Measurements from ENCODE around the gene CLDN34.

CLDN34 gene

DNA sequence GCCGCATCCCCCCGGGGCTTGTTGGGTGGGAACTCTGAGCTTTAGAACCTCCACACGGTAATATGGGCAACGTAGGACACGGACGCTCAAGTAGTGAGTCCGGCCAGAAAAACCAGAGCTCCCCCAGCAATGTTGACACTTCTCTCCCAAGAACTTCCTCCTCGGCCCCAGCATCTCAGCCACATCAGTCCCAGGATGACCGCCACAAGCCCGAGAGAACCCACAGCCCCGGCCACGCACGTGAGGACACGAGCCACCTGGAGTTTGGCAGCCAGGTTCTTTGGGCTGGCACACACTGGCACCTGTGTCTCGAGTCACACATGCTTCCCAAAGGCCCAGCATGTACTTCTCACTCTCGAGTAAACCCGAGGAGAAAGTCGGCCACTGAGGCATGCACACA lies 16.3 kb downstream of the CLDN34 start:
- DNase-seq = no peak

DNA sequence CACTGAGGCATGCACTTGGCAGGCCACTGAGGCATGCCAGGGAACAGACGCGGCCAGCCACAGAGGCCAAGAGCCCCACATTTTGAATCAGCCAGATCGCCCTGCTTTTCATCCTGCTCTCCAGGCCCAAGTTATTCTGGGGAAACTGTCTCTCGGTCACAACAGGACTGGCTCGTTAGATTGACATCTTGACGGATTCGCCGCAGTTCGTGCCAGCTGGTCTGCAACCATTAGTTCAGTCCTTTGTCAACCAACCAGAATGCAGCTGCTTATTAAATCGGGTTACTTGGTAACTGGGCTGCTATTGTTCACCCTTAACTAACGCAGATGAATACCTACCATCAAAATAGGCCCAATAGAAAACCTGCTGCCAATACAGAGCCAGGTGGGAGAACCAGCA lies 16.7 kb downstream of the CLDN34 start:
- DNase-seq = no peak

DNA sequence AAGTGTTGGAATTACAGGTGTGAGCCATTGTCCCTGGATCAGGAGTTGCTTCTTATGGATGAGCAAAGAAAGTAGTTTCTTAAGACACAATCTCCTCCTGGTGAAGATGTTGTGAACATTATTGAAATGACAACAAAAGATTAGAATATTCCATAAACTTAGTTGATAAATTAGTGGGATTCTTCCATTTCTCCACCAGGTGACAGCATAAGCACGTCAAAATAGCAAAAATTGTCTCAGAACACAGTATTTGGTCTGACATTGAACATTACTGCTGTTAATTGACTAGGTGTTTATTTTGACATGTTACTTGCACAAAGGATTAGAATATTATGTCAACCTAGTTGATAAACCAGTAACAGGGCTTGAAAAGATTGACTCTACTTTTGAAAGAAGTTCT lies 21.6 kb downstream of the CLDN34 start:
- DNase-seq = peak; percentile 33

DNA sequence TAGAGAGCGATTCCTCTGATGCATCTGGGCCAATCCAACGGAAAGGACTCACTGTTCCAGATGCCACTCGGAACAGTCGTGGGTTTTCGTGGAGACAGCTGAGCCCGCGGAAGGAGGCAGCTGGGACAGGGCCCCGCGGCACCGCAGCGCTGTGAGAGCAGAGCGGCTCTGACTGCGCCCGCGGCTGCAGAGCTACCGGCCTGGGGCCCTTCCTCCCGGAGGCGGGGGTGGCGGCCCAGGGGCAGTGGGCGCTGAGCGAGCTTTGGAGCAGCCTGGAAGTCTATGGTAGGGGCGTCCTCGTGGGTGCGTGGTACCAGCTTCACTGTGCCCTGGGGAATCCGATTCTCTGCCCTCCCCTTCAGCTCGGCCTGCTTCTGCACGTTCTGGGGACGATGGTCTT lies 24.9 kb downstream of the CLDN34 start:
- DNase-seq = no peak

DNA sequence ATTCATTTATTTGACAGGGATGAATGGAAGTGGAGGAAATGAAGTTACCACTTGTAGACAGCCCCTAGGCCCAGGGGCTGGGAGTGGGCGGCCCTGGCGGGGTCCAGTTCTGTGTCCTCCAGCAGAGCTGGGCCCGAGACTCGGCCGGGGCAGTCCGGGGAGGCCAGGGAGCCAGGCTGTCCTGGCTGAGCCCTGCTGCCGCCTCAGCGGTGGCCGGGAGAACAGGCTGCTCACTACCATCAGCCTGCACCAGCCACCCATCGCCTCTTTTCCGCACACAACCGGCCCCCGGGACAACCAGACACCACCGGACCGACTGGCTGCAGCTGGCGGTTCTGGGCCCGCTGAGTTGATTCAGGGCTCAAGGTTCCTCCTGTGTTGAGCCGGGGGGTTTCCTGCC lies 25.6 kb downstream of the CLDN34 start:
- no peak for DNase-seq

DNA sequence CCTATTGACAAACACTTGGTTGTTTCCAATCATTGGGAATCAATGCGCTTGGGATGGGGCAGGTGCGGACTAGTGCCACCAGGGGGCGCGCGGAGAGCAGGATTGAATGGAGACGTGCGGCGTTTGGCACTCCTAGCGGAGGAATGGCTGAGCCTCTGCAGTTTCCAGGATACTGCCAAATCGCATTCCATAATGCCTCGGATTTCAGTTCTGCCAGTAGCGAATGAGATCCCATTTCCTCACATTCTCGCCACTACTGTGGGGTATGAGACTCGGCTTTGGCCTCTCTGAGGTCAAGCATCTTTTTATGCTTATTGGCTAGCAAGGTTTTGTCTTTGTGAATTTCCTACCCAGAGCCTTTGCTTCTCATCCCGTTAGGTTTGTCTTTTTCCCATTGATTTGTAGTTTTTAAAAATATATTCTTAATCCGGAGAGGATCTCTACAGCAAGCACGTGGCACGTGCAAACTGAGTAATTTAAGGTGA lies 28.7 kb downstream of the CLDN34 start:
- DNase-seq = peak; percentile 85

DNA sequence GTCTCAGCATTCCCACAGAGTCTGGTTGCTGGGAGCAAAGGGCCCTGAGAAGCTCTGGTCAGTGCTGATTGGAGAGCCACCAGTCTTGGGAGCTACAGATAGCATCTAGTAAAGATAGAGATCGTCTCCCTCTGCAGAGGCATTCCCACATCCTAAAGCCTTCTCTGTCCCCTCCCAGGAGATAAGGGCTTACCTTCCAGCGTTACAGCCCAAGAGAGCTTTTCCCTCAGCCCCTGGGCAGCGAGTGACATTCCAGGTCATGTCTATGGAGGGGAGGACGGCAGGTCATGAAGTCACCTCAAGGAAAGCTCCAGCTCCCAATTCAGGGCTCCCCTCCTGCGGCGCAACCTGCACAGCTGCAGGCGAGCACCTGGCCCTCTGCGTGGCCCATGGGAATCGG lies 29.9 kb downstream of the CLDN34 start:
- no peak for DNase-seq

DNA sequence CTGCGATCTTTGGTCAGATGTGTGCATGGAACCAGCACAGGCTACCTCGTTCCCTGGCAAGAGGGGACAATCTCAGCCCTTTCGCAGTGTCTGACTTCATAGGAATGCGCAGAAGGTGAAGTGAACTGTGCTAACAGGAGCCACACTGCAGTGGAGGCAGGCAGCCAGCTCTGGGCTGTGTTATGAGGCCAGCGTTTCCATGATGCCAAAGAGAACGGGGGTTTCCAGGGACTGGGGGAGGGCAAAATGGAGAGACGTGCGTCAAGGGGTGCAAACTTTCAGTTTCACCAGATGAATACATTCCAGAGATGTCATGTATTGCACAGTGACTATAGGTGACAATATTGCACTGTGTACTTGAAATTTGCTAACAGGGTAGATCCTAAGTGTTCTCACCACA lies 30.4 kb downstream of the CLDN34 start:
- DNase-seq = no peak

DNA sequence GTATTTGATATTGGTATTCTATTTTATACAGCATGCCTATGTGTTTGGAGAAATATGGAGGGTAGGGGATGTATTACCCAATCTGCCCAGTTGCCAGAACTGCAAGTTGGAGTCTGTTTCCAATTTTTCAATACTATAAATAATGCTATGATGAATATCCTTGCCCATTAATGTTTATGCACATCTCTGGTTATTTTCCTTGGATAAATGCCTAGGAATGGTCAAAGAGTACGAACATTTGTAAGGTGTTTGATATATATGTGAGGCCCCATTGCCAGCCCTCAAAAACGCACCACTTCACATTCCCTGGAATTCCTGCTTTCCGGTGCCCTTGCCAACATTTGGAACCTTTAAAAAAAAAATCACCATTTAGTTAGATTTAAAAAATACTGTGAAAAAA lies 34.3 kb downstream of the CLDN34 start:
- no peak for DNase-seq

DNA sequence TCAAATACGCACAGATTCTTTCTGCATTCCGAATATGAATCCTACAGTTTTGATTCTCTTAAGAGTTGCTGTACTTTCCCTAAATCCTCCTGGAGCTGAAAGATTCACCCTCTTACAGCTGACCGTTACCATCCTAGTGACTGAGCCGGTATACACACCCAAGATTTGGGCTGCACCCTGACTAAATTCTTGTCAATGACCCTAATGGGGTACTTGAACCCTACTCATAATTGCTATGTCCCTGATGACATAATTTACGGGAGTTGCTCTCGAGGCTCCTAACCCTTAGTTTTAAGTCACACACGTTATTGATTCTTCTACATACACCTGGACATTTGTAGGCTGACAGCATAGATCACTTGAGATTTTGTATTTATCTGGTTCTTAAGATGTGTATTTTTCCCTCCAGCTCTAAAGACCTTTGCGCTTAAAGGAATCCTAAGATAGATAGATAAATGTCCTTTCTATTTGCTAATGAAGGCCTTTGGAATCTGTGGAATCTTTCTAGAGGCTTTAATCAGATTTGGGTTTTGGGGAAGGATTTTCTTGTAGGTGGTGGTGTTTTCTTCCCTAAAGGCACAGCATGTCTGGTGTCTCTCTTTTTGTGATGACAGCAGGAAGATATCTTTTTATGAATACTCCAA lies 37.8 kb downstream of the CLDN34 start:
- DNase-seq = no peak

DNA sequence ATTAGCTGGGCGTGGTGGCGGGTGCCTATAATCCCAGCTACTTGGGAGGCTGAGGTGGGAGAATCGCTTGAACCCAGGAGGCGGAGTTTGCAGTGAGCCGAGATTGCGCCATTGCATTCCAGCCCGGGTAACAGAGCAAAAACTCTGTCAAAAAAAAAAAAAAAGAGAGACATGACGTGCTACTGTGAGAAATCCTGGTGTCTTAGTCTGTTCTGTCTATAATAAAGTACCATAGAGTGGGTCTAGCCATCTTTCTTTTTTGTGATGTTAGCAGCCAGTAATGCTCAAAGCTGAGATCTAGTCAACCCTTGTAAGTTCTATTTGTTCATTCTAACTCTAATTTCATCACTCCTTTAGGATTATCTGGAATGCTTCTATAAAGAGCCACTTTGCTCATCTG lies 38.9 kb downstream of the CLDN34 start:
- no peak for DNase-seq

DNA sequence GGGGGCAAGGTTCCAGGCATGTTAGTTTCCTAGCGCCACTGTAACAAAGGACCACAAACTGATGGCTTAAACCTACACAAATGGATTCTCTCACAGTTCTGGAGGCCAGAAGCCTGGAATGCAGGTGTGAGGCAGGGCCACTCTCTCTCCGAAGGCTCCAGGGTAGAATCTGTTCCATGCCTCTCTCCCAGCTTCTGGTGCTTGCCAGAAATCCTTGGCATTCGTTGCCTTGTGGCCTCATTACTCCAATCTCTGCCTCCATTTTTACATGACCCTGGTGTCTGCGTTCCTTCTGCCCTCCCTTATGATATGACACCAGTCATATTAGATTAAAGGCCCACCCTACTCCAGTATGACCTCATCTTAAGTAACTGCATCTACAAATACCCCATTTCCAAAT lies 39.6 kb downstream of the CLDN34 start:
- DNase-seq = no peak

DNA sequence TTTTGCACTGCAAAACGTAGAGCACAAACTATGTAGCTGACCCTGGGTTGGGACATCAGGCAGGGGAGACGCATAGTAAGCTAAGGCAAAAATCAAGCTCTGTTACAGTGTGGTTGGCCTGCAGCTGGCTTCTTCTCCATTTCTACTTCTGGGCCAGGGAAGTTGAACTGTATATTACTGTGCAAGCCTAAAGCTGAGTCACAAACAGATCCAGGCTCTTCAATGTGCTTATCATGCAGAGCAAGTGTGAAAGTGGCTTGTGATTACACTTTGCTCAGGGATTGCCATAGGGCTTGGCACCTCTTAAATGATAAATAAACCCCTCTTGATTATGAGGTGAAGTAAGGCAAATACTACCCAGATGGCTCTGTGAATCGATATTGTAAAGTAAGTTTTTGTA lies 40.5 kb downstream of the CLDN34 start:
- peak; percentile 86 for DNase-seq

DNA sequence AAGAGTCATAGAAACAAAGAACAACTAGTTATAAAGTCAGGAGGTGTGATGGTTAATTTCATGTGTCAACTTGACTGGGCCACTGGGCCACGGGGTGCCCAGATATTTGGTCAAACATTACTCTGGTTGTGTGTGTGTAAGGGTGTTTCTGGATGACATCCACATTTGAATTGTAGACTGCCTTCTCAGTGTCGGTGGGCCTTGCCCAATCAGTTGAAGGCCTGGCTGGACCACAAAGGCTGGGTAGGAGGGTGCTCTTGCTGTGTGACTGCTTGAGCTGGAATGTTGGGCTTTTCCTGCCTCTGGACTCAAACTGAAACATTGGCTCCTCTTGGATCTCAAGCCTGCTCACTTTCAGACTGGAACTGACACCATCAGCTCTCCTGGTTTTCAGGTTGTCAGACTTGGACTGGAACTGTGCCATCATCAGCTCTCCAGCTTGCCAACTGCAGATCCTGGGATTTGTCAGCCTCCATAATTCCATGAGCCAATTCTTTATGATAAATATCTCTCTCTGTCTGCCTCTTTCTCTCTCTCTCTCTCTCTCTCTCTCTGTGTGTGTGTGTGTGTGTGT lies 41.4 kb downstream of the CLDN34 start:
- peak; percentile 14 for DNase-seq

DNA sequence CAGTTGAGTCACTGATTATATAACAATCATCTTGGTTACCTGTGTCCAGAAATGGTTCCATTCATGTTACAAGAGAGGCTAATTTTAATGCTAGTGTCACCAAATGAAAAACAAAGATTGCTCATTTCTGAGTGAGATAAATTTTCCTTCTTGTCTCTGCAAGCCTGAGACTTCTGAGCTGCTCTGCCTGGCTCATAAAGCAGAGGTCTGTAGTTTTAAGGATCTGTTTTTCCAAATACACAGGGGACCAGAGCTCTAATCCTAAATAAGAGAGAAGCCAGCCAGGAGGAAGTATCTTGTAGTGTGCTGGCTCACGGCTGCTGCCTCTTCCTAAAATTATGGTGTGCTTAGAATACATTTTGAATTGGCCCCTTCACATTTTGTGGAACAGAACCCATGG lies 42.6 kb downstream of the CLDN34 start:
- peak; percentile 45 for DNase-seq

DNA sequence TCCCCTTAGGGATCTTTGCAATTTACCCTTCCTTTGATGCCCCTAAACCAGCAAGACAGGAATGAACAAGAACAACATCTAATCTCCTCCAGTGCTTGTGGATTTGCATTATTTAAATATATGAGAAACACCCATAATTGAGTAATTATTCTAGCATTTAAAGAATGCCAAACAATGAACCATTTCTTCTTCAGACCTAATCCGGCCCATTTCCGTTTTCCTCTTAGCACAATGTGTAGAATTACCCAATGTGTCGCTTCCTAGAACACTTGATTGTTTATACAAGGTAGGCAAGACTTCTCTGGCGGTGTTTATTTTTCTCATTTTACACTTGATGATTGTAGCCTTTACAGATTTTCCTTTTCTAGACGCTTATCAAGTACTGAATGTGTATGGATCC lies 43.5 kb downstream of the CLDN34 start:
- peak; percentile 18 for DNase-seq

DNA sequence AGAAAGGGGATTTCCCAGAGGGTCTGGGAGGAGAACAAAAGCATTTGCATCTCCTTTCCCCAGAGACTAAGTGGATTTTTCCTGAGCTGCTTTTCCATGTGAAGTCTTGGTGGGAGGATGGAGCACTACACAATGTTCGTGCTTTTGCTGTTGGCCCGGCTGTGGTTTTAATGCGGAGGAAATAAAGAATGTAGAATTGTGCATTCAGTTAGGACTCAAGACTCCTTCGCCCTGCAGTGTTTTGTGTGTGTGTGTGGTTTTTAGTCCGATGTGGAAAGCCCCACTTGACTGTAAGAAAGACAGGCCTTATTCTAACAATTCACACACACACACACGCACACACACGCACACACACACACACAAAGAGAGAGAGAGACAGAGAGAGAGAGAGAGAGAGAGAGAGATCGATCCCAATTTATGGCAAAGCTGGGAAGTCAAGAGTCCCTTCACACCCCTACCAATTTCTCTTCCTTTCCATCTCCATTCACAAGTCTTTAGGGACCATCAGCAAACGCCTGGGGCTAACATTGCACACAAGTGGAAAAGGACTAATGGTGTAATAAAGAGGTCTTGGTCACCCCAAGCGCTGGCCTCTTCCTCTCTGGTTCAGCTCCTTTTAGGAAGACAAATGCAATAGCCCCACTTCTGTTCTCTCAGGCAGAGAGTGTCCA lies 44.2 kb downstream of the CLDN34 start:
- DNase-seq = peak; percentile 28

DNA sequence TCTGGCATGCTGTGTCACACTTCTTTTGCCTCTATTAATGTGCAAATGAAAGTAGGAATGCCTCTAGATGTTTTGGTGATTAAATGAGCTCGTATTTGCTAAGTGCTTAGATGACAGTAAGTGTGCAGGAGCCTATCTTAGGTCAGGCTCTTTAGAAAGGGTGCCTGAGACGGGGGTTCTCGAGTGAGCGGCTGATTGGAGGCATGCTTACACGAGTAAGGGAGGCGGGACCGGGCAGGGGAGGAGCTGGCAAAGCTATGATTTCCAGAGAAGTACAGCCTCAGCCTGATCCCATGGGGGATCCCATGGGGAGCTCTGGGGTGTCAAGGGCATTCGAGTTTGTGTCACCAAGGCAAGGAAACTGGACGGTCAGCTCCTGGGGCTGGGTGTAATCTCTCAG lies 44.8 kb downstream of the CLDN34 start:
- peak; percentile 19 for DNase-seq

DNA sequence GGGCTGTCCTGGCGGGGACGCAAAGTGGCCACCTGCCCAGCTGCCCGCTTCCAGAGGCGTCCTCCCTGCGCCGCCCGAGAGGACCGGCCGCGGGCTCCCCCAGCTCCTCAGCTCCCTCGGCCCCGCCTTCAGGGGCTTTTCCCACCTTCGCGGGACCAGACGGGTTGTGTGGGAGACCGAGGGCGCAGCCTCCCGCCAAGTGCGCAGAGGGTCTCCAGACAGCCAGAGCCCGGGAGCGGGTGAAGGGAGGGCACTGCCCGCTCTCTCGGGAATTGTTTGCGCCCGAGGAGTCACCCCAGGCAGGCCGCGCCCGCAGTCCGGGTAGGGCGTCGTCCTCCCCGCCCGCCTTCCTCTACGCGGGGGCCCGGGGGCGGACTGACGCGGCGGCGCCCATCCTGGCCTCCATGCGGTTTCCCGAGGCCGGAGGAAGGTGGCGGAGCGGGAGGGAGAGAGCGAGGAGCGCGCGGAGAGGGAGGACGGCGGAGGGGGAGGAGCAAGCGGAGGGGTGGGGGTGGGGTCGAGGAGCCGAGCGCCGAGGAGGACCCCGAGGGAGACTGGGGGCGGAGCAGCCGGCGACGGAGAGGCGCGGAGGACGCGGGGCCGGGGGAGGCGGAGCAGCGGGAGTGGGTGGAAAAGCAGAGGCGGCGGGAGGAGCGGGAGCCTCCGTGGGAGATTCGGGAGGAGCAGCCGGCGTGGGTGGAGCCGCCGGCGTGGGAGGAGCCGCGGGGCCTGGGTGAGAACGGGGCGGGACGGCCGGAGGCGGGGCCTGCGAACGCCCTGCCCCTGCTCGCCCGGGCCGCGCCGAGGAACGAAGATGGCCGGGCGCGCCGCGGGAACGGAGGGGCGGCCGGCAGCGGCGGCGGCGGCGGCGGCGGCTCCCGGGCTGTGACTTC lies 47.5 kb downstream of the CLDN34 start:
- peak; percentile 91 for DNase-seq

DNA sequence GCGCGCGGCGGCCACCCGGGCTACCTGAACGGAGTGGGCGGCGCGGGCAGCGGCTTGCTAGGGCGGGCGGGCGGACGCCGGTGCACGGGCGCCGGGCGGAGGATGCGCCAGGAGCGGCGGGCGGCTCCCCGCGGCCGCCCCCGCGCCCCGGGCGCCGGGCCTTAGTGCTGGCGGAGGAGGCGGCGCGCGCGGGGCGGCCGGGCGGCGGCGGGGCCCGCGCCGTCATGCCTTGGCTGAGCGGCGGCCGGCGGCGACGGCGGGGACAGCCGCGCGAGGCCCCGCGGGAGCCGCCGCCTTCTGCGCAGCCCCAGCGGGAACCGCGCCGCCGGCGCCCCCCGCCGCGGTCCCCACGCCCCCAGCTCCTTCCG lies 48.2 kb downstream of the CLDN34 start:
- DNase-seq = no peak

DNA sequence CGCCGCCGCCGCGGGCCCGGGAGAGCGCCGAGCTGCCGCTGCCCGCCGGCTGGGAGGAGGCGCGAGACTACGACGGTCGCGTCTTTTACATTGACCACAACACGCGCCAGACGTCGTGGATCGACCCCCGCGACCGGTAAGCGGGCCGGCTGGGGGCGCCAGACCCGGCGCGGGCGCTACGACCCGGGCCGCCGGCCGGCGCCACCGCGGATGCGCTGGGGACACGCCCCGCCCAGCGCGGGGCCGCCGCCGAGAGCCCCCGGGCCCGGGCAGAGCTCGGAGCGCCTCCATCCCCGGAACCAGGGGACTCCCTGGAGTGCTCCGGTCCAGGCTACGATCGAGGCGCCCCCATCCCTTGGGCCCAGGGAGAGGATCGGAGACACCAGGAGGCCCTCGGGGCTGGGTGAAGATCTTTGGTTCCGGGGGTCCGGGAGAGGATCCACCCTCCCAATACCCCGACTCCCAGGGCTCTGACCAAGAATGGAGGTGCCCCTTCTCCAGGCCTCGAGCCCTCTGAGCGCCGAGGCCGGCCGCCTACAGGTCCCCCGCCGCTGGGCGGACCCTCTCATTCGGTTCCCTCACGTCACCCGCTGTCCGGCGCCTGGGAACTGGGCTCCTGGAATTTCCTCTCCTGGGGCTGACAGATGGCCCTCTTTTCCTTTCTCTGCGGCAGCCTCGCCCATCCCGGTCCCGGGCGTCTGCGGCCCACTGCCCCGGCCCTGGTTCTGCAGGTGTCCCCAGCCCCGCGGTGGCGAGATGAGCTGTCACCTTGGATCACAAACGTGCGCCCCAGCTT lies 48.8 kb downstream of the CLDN34 start:
- DNase-seq = peak; percentile 50

DNA sequence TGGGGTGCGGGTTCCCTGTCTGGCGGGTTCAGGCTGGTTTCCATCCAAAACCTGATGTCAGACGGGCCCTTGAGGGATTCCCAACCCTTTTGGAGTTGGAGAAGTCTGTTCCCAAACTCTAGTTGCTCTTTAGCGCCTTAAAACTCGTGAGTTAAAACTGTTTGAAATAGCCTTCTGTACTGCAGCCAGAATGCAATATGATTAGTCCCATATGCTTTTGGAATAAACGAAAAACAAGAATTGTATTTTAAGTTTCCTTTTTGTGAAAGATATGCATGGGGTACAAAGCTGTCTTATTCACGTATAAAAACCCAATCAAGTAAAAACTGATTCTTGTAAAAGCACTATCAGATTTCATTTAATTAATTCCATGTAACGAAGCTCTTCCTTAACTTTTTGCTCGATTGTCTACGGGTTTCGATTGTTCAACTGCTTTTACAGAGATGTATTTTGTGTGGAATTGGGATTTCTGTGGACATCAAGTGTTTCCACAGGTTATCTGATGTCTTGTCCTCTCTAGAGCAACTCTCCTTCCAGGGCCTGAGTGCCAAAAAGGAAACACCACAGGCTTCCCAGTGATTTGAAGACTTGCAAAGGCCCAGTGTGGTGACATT lies 49.5 kb downstream of the CLDN34 start:
- peak; percentile 31 for DNase-seq

Data from NCI-H69 (cell line).